GM12878 (cell line): Measurements from ENCODE around the gene HUNK. TPM values are rescaled to one million over a fixed set of nuclear protein-coding genes. Genes with fewer than 3 reads are reported as not detected.

Experiments used
- ATAC-seq: fragments of 200-7000 bp; cut with Tn5 transposase; 3 replicates; pipeline ENCODE4 v1.9.1; 2020; ENCODE audit warnings: mild to moderate bottlenecking, moderate library complexity
- BruUV-seq: library from RNA; stranded (reverse); fragments of 400-500 nt; replicated peaks from 2 replicates; lab custom pipeline; 2021; lab: Mats Ljungman, UMichigan
- CTCF ChIA-PET: fragments of 300-600 bp; sonication (Branson Sonifier 250); formaldehyde crosslinking; extraction: SDS; loops from one replicate; lab custom pipeline; 2021; ENCODE audit warnings: inconsistent platforms; lab: Yijun Ruan, JAX
- POLR2A ChIA-PET: fragments of 350-600 bp; formaldehyde crosslinking; extraction: SDS; loops from one replicate; lab custom pipeline; 2021; ENCODE audit warnings: inconsistent platforms; lab: Charles Lee
- RAD21 ChIA-PET: fragments of 300-600 bp; sonication (Branson Sonifier 250); formaldehyde crosslinking; loops from one replicate; lab custom pipeline; 2023; ENCODE audit warnings: antibody characterized with exemption; ENCODE audit not compliant: unreplicated experiment; lab: Charles Lee
- SMC1A ChIA-PET: fragments of 300-600 bp; sonication (Branson Sonifier 250); formaldehyde crosslinking; loops from one replicate; lab custom pipeline; 2023; ENCODE audit not compliant: unreplicated experiment, uncharacterized antibody; lab: Charles Lee
- DNase-seq: peaks from one replicate; pipeline ENCODE4 v3.0.0-alpha.2; 2011; ENCODE audit warnings: low read depth, low spot score
- FAIRE-seq: peaks from 3 replicates; lab custom pipeline; 2011; peaks lifted over from hg19 to GRCh38; lab: Jason Lieb, UNC
- H2AFZ ChIP-seq: 2 replicates; pipeline ENCODE4 v1.6.0; 2011; ENCODE audit warnings: low read depth, low read length, control low read depth; ENCODE audit not compliant: control insufficient read depth
- H3K27ac ChIP-seq: 2 replicates; pipeline ENCODE4 v1.5.1; 2011; ENCODE audit warnings: control low read depth; ENCODE audit not compliant: control insufficient read depth, insufficient read depth
- H3K27me3 ChIP-seq, 2 experiments: replicated peaks in 1 of 2; 2 replicates each; pipeline versions ENCODE4 v1.6.0 to v1.6.1; 2011; ENCODE audit warnings: low read length in 1 of 2; ENCODE audit not compliant: control insufficient read depth in 2 of 2, insufficient read depth in 2 of 2
- H3K36me3 ChIP-seq, 2 experiments: 2 replicates each; pipeline ENCODE4 v1.5.1; 2011; ENCODE audit warnings: low read length in 1 of 2; ENCODE audit not compliant: control insufficient read depth in 2 of 2, insufficient read depth in 2 of 2
- H3K4me1 ChIP-seq: 2 replicates; pipeline ENCODE4 v1.6.1; 2011; ENCODE audit warnings: mild to moderate bottlenecking, low read length, moderate library complexity, mixed read lengths; ENCODE audit not compliant: control insufficient read depth, insufficient read depth
- H3K4me2 ChIP-seq: 2 replicates; pipeline ENCODE4 v1.6.0; 2011; ENCODE audit warnings: control low read depth; ENCODE audit not compliant: control insufficient read depth, insufficient read depth
- H3K4me3 ChIP-seq: fragments of 200-600 bp; sonication (generic); 2 replicates; pipeline ENCODE4 v1.5.1; 2016
- H3K79me2 ChIP-seq: 2 replicates; pipeline ENCODE4 v1.6.0; 2011; ENCODE audit warnings: low read length; ENCODE audit not compliant: control insufficient read depth, insufficient read depth
- H3K9ac ChIP-seq: 2 replicates; pipeline ENCODE4 v1.8.0; 2011; ENCODE audit warnings: low read length, control low read depth, mixed read lengths; ENCODE audit not compliant: control insufficient read depth, insufficient read depth
- H3K9me3 ChIP-seq: replicated peaks from 3 replicates; pipeline ENCODE4 v1.5.1; 2011; ENCODE audit warnings: mild to moderate bottlenecking, low read length; ENCODE audit not compliant: control insufficient read depth, insufficient read depth
- H4K20me1 ChIP-seq: 2 replicates; pipeline ENCODE4 v1.6.0; 2011; ENCODE audit not compliant: control insufficient read depth, insufficient read depth
- BRCA1 ChIP-seq: IDR thresholded peaks from 2 replicates; pipeline ENCODE4 v1.6.1; 2011; ENCODE audit warnings: low read depth, low read length, improper control_type of control experiment
- CHD1 ChIP-seq: IDR thresholded peaks from 2 replicates; pipeline ENCODE4 v1.6.1; 2012; ENCODE audit warnings: low read depth, low read length, improper control_type of control experiment
- DPF2 ChIP-seq: fragments of 450-650 bp; IDR thresholded peaks from 2 replicates; pipeline ENCODE4 v1.6.1; 2017; ENCODE audit warnings: mild to moderate bottlenecking
- EGR1 ChIP-seq, 2 experiments: IDR thresholded peaks; 1 replicate in 1 of 2; 2 replicates in 1 of 2; pipeline ENCODE4 v1.6.1; 2011 to 2012; ENCODE audit warnings: low read depth in 2 of 2, low read length in 2 of 2, borderline replicate concordance in 1 of 2, mild to moderate bottlenecking in 1 of 2, moderate library complexity in 1 of 2
- ETV6 ChIP-seq, 2 experiments: fragments of 450-650 bp in 1 of 2; IDR thresholded peaks in 1 of 2; conservative IDR thresholded peaks in 1 of 2; 2 replicates each; pipeline ENCODE4 v1.6.1; 2014; ENCODE audit warnings: antibody characterized with exemption in 1 of 2, borderline replicate concordance in 1 of 2, low read depth in 1 of 2, mild to moderate bottlenecking in 1 of 2, moderate library complexity in 1 of 2
- KLF5 ChIP-seq: fragments of 450-650 bp; IDR thresholded peaks from 2 replicates; pipeline ENCODE4 v1.6.1; 2014; ENCODE audit warnings: mild to moderate bottlenecking; ENCODE audit not compliant: partially characterized antibody
- MXI1 ChIP-seq: fragments of 150-350 bp; IDR thresholded peaks from 2 replicates; pipeline ENCODE4 v1.6.1; 2011; ENCODE audit warnings: low read depth, mild to moderate bottlenecking, inconsistent platforms, low read length, improper control_type of control experiment
- MYB ChIP-seq: fragments of 150-350 bp; IDR thresholded peaks from 2 replicates; pipeline ENCODE4 v1.6.1; 2014; ENCODE audit warnings: mild to moderate bottlenecking, low read depth, low read length, borderline replicate concordance
- NFXL1 ChIP-seq: fragments of 450-650 bp; IDR thresholded peaks from 2 replicates; pipeline ENCODE4 v1.6.1; 2017; ENCODE audit warnings: antibody characterized with exemption, mild to moderate bottlenecking, borderline replicate concordance
- POLR2A ChIP-seq: IDR thresholded peaks from 2 replicates; pipeline ENCODE4 v1.6.1; 2011; ENCODE audit warnings: low read depth, mild to moderate bottlenecking, low read length
- RAD51 ChIP-seq: fragments of 450-650 bp; IDR thresholded peaks from 2 replicates; pipeline ENCODE4 v1.6.1; 2016; ENCODE audit warnings: moderate library complexity, mild to moderate bottlenecking, inconsistent platforms
- SMAD5 ChIP-seq: IDR thresholded peaks from 2 replicates; pipeline ENCODE4 v1.6.1; 2016; ENCODE audit warnings: antibody characterized with exemption, low read depth
- SMARCA5 ChIP-seq: fragments of 450-650 bp; IDR thresholded peaks from 2 replicates; pipeline ENCODE4 v1.6.1; 2017; ENCODE audit warnings: mild to moderate bottlenecking
- SREBF2 ChIP-seq: IDR thresholded peaks from 2 replicates; pipeline ENCODE4 v1.6.1; 2012; ENCODE audit warnings: mild to moderate bottlenecking, low read length
- SUZ12 ChIP-seq: fragments of 200-600 bp; sonication (generic); IDR thresholded peaks from one replicate; pipeline ENCODE4 v1.6.1; 2018; ENCODE audit warnings: antibody characterized with exemption, mild to moderate bottlenecking; ENCODE audit not compliant: unreplicated experiment
- TCF3 ChIP-seq: IDR thresholded peaks from 2 replicates; pipeline ENCODE4 v1.6.1; 2012; ENCODE audit warnings: low read depth, mild to moderate bottlenecking, low read length, borderline replicate concordance; ENCODE audit not compliant: insufficient read depth
- TCF7 ChIP-seq: IDR thresholded peaks from 2 replicates; pipeline ENCODE4 v1.6.1; 2014; ENCODE audit warnings: antibody characterized with exemption, borderline replicate concordance
- WGBS: methylation state at CpG from one replicate; pipeline ENCODE4 v1.1.6; 2016; ENCODE audit warnings: low lambda C conversion rate; ENCODE audit not compliant: insufficient replicate concordance, insufficient coverage; ENCODE audit errors: missing lambda C conversion rate; 5-methylcytosine and 5-hydroxymethylcytosine counted together
- in situ Hi-C: fragments of 300-500 bp; cut with MboI; formaldehyde crosslinking; loops from 9 replicates; pipeline ENCODE4 v1.14.3; 2018; ENCODE audit warnings: mixed read lengths
- intact Hi-C: fragments of 100-400 bp; cut with micrococcal nuclease; formaldehyde crosslinking; loops from one replicate; pipeline ENCODE4 v1.14.2; 2022; ENCODE audit not compliant: unreplicated experiment
- polyA plus RNA-seq, 11 experiments: library from polyadenylated mRNA; depleted of rRNA in 4 of 11; unstranded in 6 of 11; stranded (reverse) in 5 of 11; fragments of >200 nt; fragmentation: Nextera tagmentation in 4 of 11; fragmentation: Illumina TruSeq in 1 of 11; extraction: Ambion mirVana in 4 of 11; extraction: Trizol in 1 of 11; gene quantifications; 1 replicate in 1 of 11; 2 replicates in 10 of 11; pipeline versions ENCODE4 v1.2.1 to v1.2.3, GENCODE V29; 2011 to 2016; ENCODE audit warnings: inconsistent platforms in 2 of 11, missing spikeins in 2 of 11, low read depth in 1 of 11
- total RNA-seq, 4 experiments: library from RNA; depleted of rRNA in 3 of 4; stranded (reverse); fragments of >200 nt in 3 of 4; fragmentation: Illumina TruSeq in 1 of 4; extraction: Trizol in 1 of 4; gene quantifications; 2 replicates each; pipeline versions ENCODE4 v1.2.1 to v1.2.3, GENCODE V29; 2013 to 2021
- TF ChIP-seq, protein P1 (sequence below): fragments of 450-650 bp; formaldehyde crosslinking; IDR thresholded peaks from 2 replicates; pipeline ENCODE4 v1.4.0; 2020; ENCODE audit warnings: mild to moderate bottlenecking, moderate library complexity
- TF ChIP-seq, protein P2 (sequence below): fragments of 450-650 bp; IDR thresholded peaks from 2 replicates; pipeline ENCODE4 v1.6.1; 2017; ENCODE audit warnings: borderline replicate concordance
- TF ChIP-seq, protein P3 (sequence below): fragments of 450-650 bp; IDR thresholded peaks from 2 replicates; pipeline ENCODE4 v1.6.1; 2017; ENCODE audit warnings: mild to moderate bottlenecking

The HUNK gene
- total and polyA plus RNA-seq, 10 of the 15 experiments (the other 5 are each of a cell fraction or from before 2014, with no cell fraction given) = under 0.01 to 0.14 (median 0.03) TPM; not detected in 7

DNA sequence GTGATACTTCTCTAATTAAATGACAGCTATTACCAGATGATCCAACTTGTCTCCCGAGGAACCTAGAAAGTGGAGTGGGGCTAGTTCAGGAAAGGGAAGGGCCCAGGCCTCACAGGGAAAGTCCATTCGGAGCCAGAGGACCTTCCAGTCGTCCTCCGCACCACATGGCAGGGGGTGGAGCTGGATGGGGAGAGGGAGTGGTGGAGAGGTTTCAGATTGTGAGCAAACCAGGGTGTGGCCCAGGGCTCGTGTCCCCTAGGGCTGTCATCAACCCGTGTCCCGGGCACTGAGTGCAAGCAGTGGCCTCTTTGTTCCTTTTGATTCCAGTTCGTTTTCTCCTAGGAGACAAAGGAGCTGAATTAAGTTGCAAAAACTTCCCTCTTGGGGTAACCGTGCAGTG lies 114.9 kb downstream of the HUNK start:
- Histone ChIP-seq H3K4me2 (no peak overlapping the region), H4K20me1 (no peaks in the 10 kb centered on the region), H3K4me1 (no peaks in the 10 kb centered on the region), H3K9ac (no peak overlapping the region), H3K4me3 (no peak overlapping the region), H2AFZ (no peak overlapping the region), H3K79me2 (no peaks in the 10 kb centered on the region), H3K36me3 (no peaks in the 10 kb centered on the region), H3K27ac (no peak overlapping the region), H3K27me3 (no peaks in the 10 kb centered on the region)
- SMC1A ChIA-PET = no interaction called here
- WGBS = 20% methylated on average over 9 of the region's 9 CpGs
- POLR2A ChIA-PET = no interaction called here
- DNase-seq (no peak), FAIRE-seq (no peak), ATAC-seq (no peak)
- RAD21 ChIA-PET = no interaction called here
- BruUV-seq = no TSS peak
- in situ Hi-C loops = no loop called here
- TF ChIP-seq CHD1 = no peak
- TF ChIP-seq, protein P1, sequence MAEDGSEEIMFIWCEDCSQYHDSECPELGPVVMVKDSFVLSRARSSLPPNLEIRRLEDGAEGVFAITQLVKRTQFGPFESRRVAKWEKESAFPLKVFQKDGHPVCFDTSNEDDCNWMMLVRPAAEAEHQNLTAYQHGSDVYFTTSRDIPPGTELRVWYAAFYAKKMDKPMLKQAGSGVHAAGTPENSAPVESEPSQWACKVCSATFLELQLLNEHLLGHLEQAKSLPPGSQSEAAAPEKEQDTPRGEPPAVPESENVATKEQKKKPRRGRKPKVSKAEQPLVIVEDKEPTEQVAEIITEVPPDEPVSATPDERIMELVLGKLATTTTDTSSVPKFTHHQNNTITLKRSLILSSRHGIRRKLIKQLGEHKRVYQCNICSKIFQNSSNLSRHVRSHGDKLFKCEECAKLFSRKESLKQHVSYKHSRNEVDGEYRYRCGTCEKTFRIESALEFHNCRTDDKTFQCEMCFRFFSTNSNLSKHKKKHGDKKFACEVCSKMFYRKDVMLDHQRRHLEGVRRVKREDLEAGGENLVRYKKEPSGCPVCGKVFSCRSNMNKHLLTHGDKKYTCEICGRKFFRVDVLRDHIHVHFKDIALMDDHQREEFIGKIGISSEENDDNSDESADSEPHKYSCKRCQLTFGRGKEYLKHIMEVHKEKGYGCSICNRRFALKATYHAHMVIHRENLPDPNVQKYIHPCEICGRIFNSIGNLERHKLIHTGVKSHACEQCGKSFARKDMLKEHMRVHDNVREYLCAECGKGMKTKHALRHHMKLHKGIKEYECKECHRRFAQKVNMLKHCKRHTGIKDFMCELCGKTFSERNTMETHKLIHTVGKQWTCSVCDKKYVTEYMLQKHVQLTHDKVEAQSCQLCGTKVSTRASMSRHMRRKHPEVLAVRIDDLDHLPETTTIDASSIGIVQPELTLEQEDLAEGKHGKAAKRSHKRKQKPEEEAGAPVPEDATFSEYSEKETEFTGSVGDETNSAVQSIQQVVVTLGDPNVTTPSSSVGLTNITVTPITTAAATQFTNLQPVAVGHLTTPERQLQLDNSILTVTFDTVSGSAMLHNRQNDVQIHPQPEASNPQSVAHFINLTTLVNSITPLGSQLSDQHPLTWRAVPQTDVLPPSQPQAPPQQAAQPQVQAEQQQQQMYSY = no peak
- no peak for TF ChIP-seq SUZ12
- no peak for TF ChIP-seq SREBF2
- TF ChIP-seq TCF7 = no peak
- TF ChIP-seq POLR2A = no peak
- TF ChIP-seq TCF3 = no peak
- no peak for TF ChIP-seq ETV6 (conservative IDR thresholded peaks at IDR 0.05 in 1 of 2, IDR thresholded peaks at IDR 0.05 in 1 of 2; ENCODE audit: borderline replicate concordance in 1 of 2, low read depth in 1 of 2)
- TF ChIP-seq KLF5 = no peak
- no peak for TF ChIP-seq DPF2
- TF ChIP-seq NFXL1 = no peak
- no peak for TF ChIP-seq SMARCA5
- no peak for TF ChIP-seq MYB
- no peak for TF ChIP-seq RAD51
- TF ChIP-seq, protein P2, sequence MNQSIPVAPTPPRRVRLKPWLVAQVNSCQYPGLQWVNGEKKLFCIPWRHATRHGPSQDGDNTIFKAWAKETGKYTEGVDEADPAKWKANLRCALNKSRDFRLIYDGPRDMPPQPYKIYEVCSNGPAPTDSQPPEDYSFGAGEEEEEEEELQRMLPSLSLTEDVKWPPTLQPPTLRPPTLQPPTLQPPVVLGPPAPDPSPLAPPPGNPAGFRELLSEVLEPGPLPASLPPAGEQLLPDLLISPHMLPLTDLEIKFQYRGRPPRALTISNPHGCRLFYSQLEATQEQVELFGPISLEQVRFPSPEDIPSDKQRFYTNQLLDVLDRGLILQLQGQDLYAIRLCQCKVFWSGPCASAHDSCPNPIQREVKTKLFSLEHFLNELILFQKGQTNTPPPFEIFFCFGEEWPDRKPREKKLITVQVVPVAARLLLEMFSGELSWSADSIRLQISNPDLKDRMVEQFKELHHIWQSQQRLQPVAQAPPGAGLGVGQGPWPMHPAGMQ = no peak
- TF ChIP-seq BRCA1 = no peak
- no peak for TF ChIP-seq SMAD5
- TF ChIP-seq EGR1 (IDR thresholded peaks at IDR 0.05; ENCODE audit: borderline replicate concordance in 1 of 2, low read depth in 2 of 2, low read length in 2 of 2) = no peak
- TF ChIP-seq, protein P3, sequence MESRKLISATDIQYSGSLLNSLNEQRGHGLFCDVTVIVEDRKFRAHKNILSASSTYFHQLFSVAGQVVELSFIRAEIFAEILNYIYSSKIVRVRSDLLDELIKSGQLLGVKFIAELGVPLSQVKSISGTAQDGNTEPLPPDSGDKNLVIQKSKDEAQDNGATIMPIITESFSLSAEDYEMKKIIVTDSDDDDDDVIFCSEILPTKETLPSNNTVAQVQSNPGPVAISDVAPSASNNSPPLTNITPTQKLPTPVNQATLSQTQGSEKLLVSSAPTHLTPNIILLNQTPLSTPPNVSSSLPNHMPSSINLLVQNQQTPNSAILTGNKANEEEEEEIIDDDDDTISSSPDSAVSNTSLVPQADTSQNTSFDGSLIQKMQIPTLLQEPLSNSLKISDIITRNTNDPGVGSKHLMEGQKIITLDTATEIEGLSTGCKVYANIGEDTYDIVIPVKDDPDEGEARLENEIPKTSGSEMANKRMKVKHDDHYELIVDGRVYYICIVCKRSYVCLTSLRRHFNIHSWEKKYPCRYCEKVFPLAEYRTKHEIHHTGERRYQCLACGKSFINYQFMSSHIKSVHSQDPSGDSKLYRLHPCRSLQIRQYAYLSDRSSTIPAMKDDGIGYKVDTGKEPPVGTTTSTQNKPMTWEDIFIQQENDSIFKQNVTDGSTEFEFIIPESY = no peak
- TF ChIP-seq MXI1 = no peak
- TF ChIP-seq, all 136 proteins: peak for 0
- intact Hi-C loops = no loop called here
- no peaks in the 10 kb centered on the region; the same call in 2 of the 3 replicates for H3K9me3 ChIP-seq
- CTCF ChIA-PET = interaction anchor here (0.6 kb wide), 1 partner anchor 753 kb away, joined by 3 read pairs; no protein-coding TSS in a partner anchor
